ENCODE results near the gene TRPT1.

GRCh38 chr11:64266339-64266738, 40.4 kb upstream of the TRPT1 start:
- TF ChIP-seq GATA3 (IDR thresholded peaks at IDR 0.05; ENCODE audit: low read depth, low read length) (no peak), GATA2 (IDR thresholded peaks at IDR 0.05; ENCODE audit: low read depth, low read length) (no peak)

Measured in SH-SY5Y (cell line).